K562 (cell line): ENCODE data around the gene NOD1. TPM values are rescaled to one million over a fixed set of nuclear protein-coding genes. Genes with fewer than 3 reads are reported as not detected.

ENCODE experiments used
- ATF3 ChIP-seq, 2 experiments: fragments of 450-650 bp in 1 of 2; sonication (generic) in 1 of 2; formaldehyde crosslinking in 1 of 2; IDR thresholded peaks in 1 of 2; conservative IDR thresholded peaks in 1 of 2; 2 replicates each; pipeline versions ENCODE4 v1.6.1 to v1.8.1; 2016 to 2023; ENCODE audit warnings: mild to moderate bottlenecking in 2 of 2, moderate library complexity in 2 of 2, inconsistent platforms in 1 of 2, missing genetic modification reagents in 1 of 2
- CTCF ChIP-seq, 3 experiments: IDR thresholded peaks in 2 of 3; conservative IDR thresholded peaks in 1 of 3; 2 replicates each; pipeline ENCODE4 v1.5.1; 2011 to 2012; ENCODE audit warnings: low read length in 3 of 3, mild to moderate bottlenecking in 3 of 3, control low read depth in 2 of 3, improper control_type of control experiment in 1 of 3, inconsistent platforms in 1 of 3, low read depth in 1 of 3, mixed read lengths in 1 of 3, moderate library complexity in 1 of 3; ENCODE audit not compliant: insufficient read depth in 2 of 3
- EZH2 ChIP-seq: IDR thresholded peaks from 2 replicates; pipeline ENCODE4 v1.6.1; 2012; ENCODE audit warnings: low read depth, mild to moderate bottlenecking, inconsistent platforms, low read length, borderline replicate concordance
- FOXP1 ChIP-seq: sonication (generic); formaldehyde crosslinking; IDR thresholded peaks from 2 replicates; pipeline ENCODE4 v1.8.0; 2022; ENCODE audit warnings: mild to moderate bottlenecking, missing genetic modification reagents
- JUN ChIP-seq, 2 experiments: sonication (generic) in 1 of 2; formaldehyde crosslinking in 1 of 2; IDR thresholded peaks; 2 replicates each; pipeline versions ENCODE4 v1.6.1 to v1.8.0; 2012 to 2022; ENCODE audit warnings: borderline replicate concordance in 2 of 2, mild to moderate bottlenecking in 2 of 2, improper control_type of control experiment in 1 of 2, low read depth in 1 of 2, low read length in 1 of 2, missing genetic modification reagents in 1 of 2
- MLLT1 ChIP-seq, 2 experiments: fragments of 450-650 bp; IDR thresholded peaks; 2 replicates each; pipeline ENCODE4 v1.6.1; 2016
- RAD21 ChIP-seq, 2 experiments: fragments of 250-450 bp in 1 of 2; fragments of 450-650 bp in 1 of 2; sonication (Bioruptor Pico) in 1 of 2; formaldehyde crosslinking in 1 of 2; IDR thresholded peaks in 1 of 2; conservative IDR thresholded peaks in 1 of 2; 2 replicates each; pipeline versions ENCODE4 v1.4.0 to v1.8.0; 2020 to 2022; ENCODE audit warnings: mild to moderate bottlenecking in 2 of 2, moderate library complexity in 1 of 2
- U2AF1 ChIP-seq: fragments of 200-400 bp; formaldehyde crosslinking; optimal IDR thresholded peaks from 2 replicates; pipeline ENCODE3; 2017; ENCODE audit warnings: mild to moderate bottlenecking, low read depth, low read length, moderate library complexity
- ZBTB12 ChIP-seq: fragments of 250-450 bp; sonication (Bioruptor Pico); IDR thresholded peaks from 2 replicates; pipeline ENCODE4 v1.4.0; 2020
- ZC3H4 ChIP-seq: sonication (generic); formaldehyde crosslinking; IDR thresholded peaks from 2 replicates; pipeline ENCODE4 v1.9.0; 2021; ENCODE audit warnings: missing genetic modification reagents, borderline replicate concordance
- ZNF253 ChIP-seq: fragments of 250-450 bp; sonication (Bioruptor Pico); conservative IDR thresholded peaks from 2 replicates; pipeline ENCODE4 v1.6.1; 2021; ENCODE audit warnings: mild to moderate bottlenecking
- ZNF395 ChIP-seq: fragments of 200-800 bp; sonication (Bioruptor generic); IDR thresholded peaks from 2 replicates; pipeline ENCODE4 v1.6.1; 2017; ENCODE audit warnings: missing genetic modification characterization, missing compliant biosample characterization
- ZNF398 ChIP-seq: fragments of 250-450 bp; sonication (Bioruptor Pico); IDR thresholded peaks from 2 replicates; pipeline ENCODE4 v1.8.0; 2021; ENCODE audit warnings: moderate library complexity, mild to moderate bottlenecking, inconsistent platforms
- ZNF408 ChIP-seq: fragments of 250-450 bp; sonication (Bioruptor Pico); IDR thresholded peaks from 2 replicates; pipeline ENCODE4 v1.4.0; 2020; ENCODE audit warnings: low read depth, mild to moderate bottlenecking, moderate library complexity
- polyA plus RNA-seq, 8 experiments: library from polyadenylated mRNA; depleted of rRNA in 4 of 8; stranded (reverse) in 5 of 8; unstranded in 3 of 8; fragments of >200 nt; fragmentation: Nextera tagmentation in 2 of 8; fragmentation: Illumina TruSeq in 1 of 8; extraction: Ambion mirVana in 2 of 8; extraction: Trizol in 1 of 8; gene quantifications; 2 replicates each; pipeline versions ENCODE4 v1.2.1 to v1.2.3, GENCODE V29; 2011 to 2014; ENCODE audit warnings: inconsistent platforms in 1 of 8, missing spikeins in 1 of 8
- total RNA-seq, 7 experiments: library from RNA; depleted of rRNA in 6 of 7; stranded (reverse); fragments of >200 nt in 6 of 7; fragmentation: Illumina TruSeq in 2 of 7; extraction: Trizol in 2 of 7; gene quantifications; 2 replicates each; pipeline versions ENCODE4 v1.2.1 to v1.2.3, GENCODE V29; 2011 to 2021; ENCODE audit warnings: low replicate concordance in 1 of 7

NOD1 gene
- total and polyA plus RNA-seq, 9 of the 15 experiments (the other 6 are each of a cell fraction or from before 2014, with no cell fraction given) = 0.34 to 7.1 (median 4.7) TPM

GRCh38 chr7:30504301-30505173 is 26.0 kb upstream of the NOD1 start, which contains the start of gene GGCT (continued):
- TF ChIP-seq MLLT1 (IDR thresholded peaks at IDR 0.05) = peak in 1 of 2 experiments; percentile 89; a peak in 2 of 4 replicates
- no peak for TF ChIP-seq RAD21 (CRISPR knock-in tag; conservative IDR thresholded peaks at IDR 0.05 in 1 of 2, IDR thresholded peaks at IDR 0.05 in 1 of 2)
- TF ChIP-seq ZBTB12 (CRISPR knock-in tag) = no peak
- no peak for TF ChIP-seq EZH2
- TF ChIP-seq ATF3 (IDR thresholded peaks at IDR 0.05) = no peak
- TF ChIP-seq ATF3 (CRISPR knock-in tag; conservative IDR thresholded peaks at IDR 0.05) = no peak
- no peak for TF ChIP-seq ZNF253 (CRISPR knock-in tag)
- TF ChIP-seq ZNF395 (CRISPR knock-in tag) = no peak
- peak; percentile 88; the same call in 1 of the 2 replicates for TF ChIP-seq FOXP1 (CRISPR knock-in tag)
- no peak for TF ChIP-seq ZNF398 (CRISPR knock-in tag)
- no peak for TF ChIP-seq U2AF1
- TF ChIP-seq ZC3H4 (CRISPR knock-in tag) = no peak
- no peak for TF ChIP-seq ZNF408
- TF ChIP-seq JUN (IDR thresholded peaks at IDR 0.05; ENCODE audit: borderline replicate concordance, low read depth, low read length) = peak; percentile 7; the same call in 1 of the 2 replicates
- no peak for TF ChIP-seq JUN (CRISPR knock-in tag; IDR thresholded peaks at IDR 0.05; ENCODE audit: borderline replicate concordance)
- 0 out of 6 replicates have a peak, but pooled peaks of 1 of the 3 experiments have one; percentile 4 for TF ChIP-seq CTCF (IDR thresholded peaks at IDR 0.05 in 2 of 3, conservative IDR thresholded peaks at IDR 0.05 in 1 of 3; ENCODE audit: insufficient read depth in 2 of 3, low read depth in 1 of 3, low read length in 3 of 3)
